OCI-LY1 (cell line): ENCODE measurements around the gene SCAMP2.

Experiments
- H2AFZ ChIP-seq: fragments of 200-600 bp; sonication (generic), shearing (Covaris generic); 2 replicates; pipeline ENCODE4 v1.6.0; 2014; ENCODE audit warnings: antibody characterized with exemption, mild to moderate bottlenecking, low read length
- H3F3A ChIP-seq: fragments of 200-600 bp; sonication (generic), shearing (Covaris generic); 2 replicates; pipeline ENCODE4 v1.6.0; 2014; ENCODE audit warnings: mild to moderate bottlenecking, antibody characterized with exemption, low read length, moderate library complexity; ENCODE audit not compliant: insufficient read depth
- H3K27ac ChIP-seq: fragments of 200-600 bp; sonication (generic); 2 replicates; pipeline ENCODE4 v1.5.1; 2014; ENCODE audit warnings: low read length, mixed run types, mild to moderate bottlenecking, low read depth; ENCODE audit not compliant: poor library complexity, severe bottlenecking
- H3K27me3 ChIP-seq: fragments of 200-600 bp; sonication (generic); 2 replicates; pipeline ENCODE4 v1.6.0; 2014; ENCODE audit warnings: antibody characterized with exemption, mild to moderate bottlenecking, low read length, moderate library complexity; ENCODE audit not compliant: insufficient read depth
- H3K36me3 ChIP-seq: fragments of 200-600 bp; sonication (generic); 2 replicates; pipeline ENCODE4 v1.6.1; 2014; ENCODE audit warnings: mild to moderate bottlenecking, antibody characterized with exemption, low read length, moderate library complexity, mixed read lengths; ENCODE audit not compliant: insufficient read depth
- H3K4me1 ChIP-seq: fragments of 200-600 bp; sonication (generic); 2 replicates; pipeline ENCODE4 v1.5.1; 2014; ENCODE audit warnings: mild to moderate bottlenecking, low read length, moderate library complexity; ENCODE audit not compliant: insufficient read depth, severe bottlenecking
- H3K4me2 ChIP-seq: fragments of 200-600 bp; sonication (generic), shearing (Covaris generic); 2 replicates; pipeline ENCODE4 v1.6.1; 2014; ENCODE audit warnings: low read length
- H3K4me3 ChIP-seq: fragments of 200-600 bp; sonication (generic); 2 replicates; pipeline ENCODE4 v1.5.1; 2014; ENCODE audit warnings: low read length, low read depth, mild to moderate bottlenecking, mixed read lengths; ENCODE audit not compliant: poor library complexity, severe bottlenecking
- H3K79me2 ChIP-seq: fragments of 200-600 bp; shearing (Covaris generic); 2 replicates; pipeline ENCODE4 v1.6.1; 2016; ENCODE audit warnings: mixed run types, low read length, mixed read lengths; ENCODE audit not compliant: insufficient read depth
- H3K9ac ChIP-seq: fragments of 200-600 bp; sonication (generic), shearing (Covaris generic); 2 replicates; pipeline ENCODE4 v1.6.1; 2014; ENCODE audit warnings: mild to moderate bottlenecking, low read length, mixed read lengths
- H3K9me2 ChIP-seq: fragments of 200-600 bp; sonication (generic), shearing (Covaris generic); 2 replicates; pipeline ENCODE4 v1.6.1; 2014; ENCODE audit warnings: low read depth, mild to moderate bottlenecking, low read length, mixed read lengths
- H3K9me3 ChIP-seq: fragments of 200-600 bp; shearing (Covaris generic); 2 replicates; pipeline ENCODE4 v1.6.1; 2014; ENCODE audit warnings: low read length, mixed read lengths
- H4K20me1 ChIP-seq: fragments of 200-600 bp; sonication (generic), shearing (Covaris generic); 2 replicates; pipeline ENCODE4 v1.6.0; 2016; ENCODE audit warnings: mild to moderate bottlenecking, low read length; ENCODE audit not compliant: insufficient read depth
- CTCF ChIP-seq: fragments of 200-600 bp; sonication (generic), shearing (Covaris generic); IDR thresholded peaks from 2 replicates; pipeline ENCODE4 v1.5.1; 2017; ENCODE audit warnings: mild to moderate bottlenecking, antibody characterized with exemption, low read length, moderate library complexity, mixed read lengths
- EZH2 ChIP-seq: fragments of 200-600 bp; sonication (generic), shearing (Covaris generic); IDR thresholded peaks from 2 replicates; pipeline ENCODE4 v1.8.0; 2017; ENCODE audit warnings: borderline replicate concordance, mixed run types, mild to moderate bottlenecking, antibody characterized with exemption, low read length, moderate library complexity, mixed read lengths

Gene SCAMP2

DNA sequence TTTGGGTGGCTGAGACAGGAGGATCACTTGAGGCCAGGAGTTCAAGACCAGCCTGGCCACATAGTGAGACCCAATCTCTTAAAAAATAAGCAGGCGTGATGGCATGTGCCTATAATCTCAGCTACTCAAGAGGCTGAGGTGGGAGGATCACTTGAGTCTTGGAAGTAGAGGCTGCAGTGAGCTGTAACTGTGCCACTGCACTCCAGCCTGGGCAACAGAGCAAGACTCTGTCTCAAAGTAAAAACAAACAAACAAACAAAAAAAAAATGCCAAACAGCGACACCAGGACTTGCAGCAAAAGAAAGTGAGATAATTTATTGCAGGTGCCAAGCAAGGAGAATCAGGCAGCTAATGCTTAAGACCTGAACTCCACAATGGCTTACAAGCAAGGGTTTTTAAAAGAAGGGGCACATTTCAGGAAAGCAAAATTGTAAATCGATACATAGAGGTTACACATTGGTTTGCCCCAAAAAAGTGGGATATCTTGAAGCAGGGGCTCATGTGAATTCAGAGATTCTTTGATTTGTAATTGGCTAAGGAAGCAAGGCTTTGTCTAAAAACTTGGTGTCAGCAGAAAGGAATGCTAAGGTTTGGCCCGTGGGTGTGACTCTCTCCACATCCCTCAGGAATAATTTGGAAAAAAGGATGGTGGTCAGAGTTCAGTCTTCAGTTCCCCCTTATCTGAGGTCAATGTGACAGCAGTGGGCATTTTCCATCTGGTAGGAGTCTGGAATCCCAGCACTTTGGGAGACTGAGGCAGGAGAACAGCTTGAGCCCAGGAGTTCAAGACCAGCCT is 11.5 kb upstream of the SCAMP2 start:
- H3K9me2 ChIP-seq: no peaks in the 10 kb centered on the region
- H3K9me3 ChIP-seq: peaks cover 11% of the 10 kb centered on the region; the same call in 1 of the 2 replicates
- H2AFZ ChIP-seq: no peak overlapping the region
- H3K4me2 ChIP-seq: no peak overlapping the region
- no peaks in the 10 kb centered on the region for H3K79me2 ChIP-seq
- H3K27ac ChIP-seq: no peak overlapping the region
- no peak overlapping the region for H3K9ac ChIP-seq
- H3F3A ChIP-seq: no peaks in the 10 kb centered on the region
- no peak for TF ChIP-seq EZH2
- TF ChIP-seq CTCF: no peak
- H3K27me3 ChIP-seq: no peaks in the 10 kb centered on the region
- H3K4me3 ChIP-seq: no peak overlapping the region
- H3K36me3 ChIP-seq: no peaks in the 10 kb centered on the region
- peaks cover 5% of the 10 kb centered on the region for H3K4me1 ChIP-seq
- no peaks in the 10 kb centered on the region for H4K20me1 ChIP-seq

GRCh38 chr15:74882528-74882927 is 9.4 kb upstream of the SCAMP2 start:
- H4K20me1 ChIP-seq: no peaks in the 10 kb centered on the region
- no peaks in the 10 kb centered on the region for H3K79me2 ChIP-seq
- no peaks in the 10 kb centered on the region for H3F3A ChIP-seq
- no peak overlapping the region for H3K9ac ChIP-seq
- no peak overlapping the region for H3K27ac ChIP-seq
- no peaks in the 10 kb centered on the region for H3K36me3 ChIP-seq
- no peaks in the 10 kb centered on the region for H3K4me1 ChIP-seq
- H3K4me3 ChIP-seq: no peak overlapping the region
- peaks cover 11% of the 10 kb centered on the region; the same call in 1 of the 2 replicates for H3K9me3 ChIP-seq
- TF ChIP-seq CTCF (no peak), EZH2 (no peak)
- H3K4me2 ChIP-seq: no peak overlapping the region
- H3K27me3 ChIP-seq: no peaks in the 10 kb centered on the region
- no peak overlapping the region for H2AFZ ChIP-seq
- no peaks in the 10 kb centered on the region for H3K9me2 ChIP-seq

- Histone ChIP-seq H2AFZ (no peak overlapping the region), H3K27ac (no peak overlapping the region), H3F3A (no peaks in the 10 kb centered on the region), H3K27me3 (no peaks in the 10 kb centered on the region), H3K9me2 (no peaks in the 10 kb centered on the region), H3K9me3 (peaks cover 8% of the 10 kb centered on the region; the same call in 1 of the 2 replicates), H3K36me3 (no peaks in the 10 kb centered on the region), H4K20me1 (no peaks in the 10 kb centered on the region), H3K4me3 (no peak overlapping the region), H3K79me2 (no peaks in the 10 kb centered on the region), H3K9ac (no peak overlapping the region), H3K4me1 (peaks cover 7% of the 10 kb centered on the region), H3K4me2 (no peak overlapping the region)
- TF ChIP-seq EZH2 (no peak), CTCF (no peak)
These were observed 5.1 kb upstream of the SCAMP2 start for GRCh38 chr15:74878273-74878672.
